Trophoblast cell (in vitro differentiated cells and primary cell): Measurements from ENCODE around the gene SYT6. TPM values are rescaled to one million over a fixed set of nuclear protein-coding genes. Genes with fewer than 3 reads are reported as not detected.
A peak's percentile ranks its signal among the peaks of the same experiment; 100 is the strongest.

Experiments used
- DNase-seq, 2 donors: peaks; one replicate each; pipeline ENCODE4 v3.0.0-alpha.2; 2016
- H2AFZ ChIP-seq: 2 replicates; pipeline ENCODE4 v1.6.1; 2013; ENCODE audit warnings: low read length, moderate library complexity, mild to moderate bottlenecking; ENCODE audit not compliant: insufficient read depth, poor library complexity
- H2AK5ac ChIP-seq: 2 replicates; pipeline ENCODE4 v1.6.1; 2013; ENCODE audit warnings: mild to moderate bottlenecking, low read length
- H2BK120ac ChIP-seq: 2 replicates; pipeline ENCODE4 v1.6.1; 2013; ENCODE audit warnings: low read length, mild to moderate bottlenecking, moderate library complexity; ENCODE audit not compliant: insufficient read depth, poor library complexity
- H2BK12ac ChIP-seq: 2 replicates; pipeline ENCODE4 v1.6.1; 2013; ENCODE audit warnings: mild to moderate bottlenecking, low read length, moderate library complexity
- H2BK5ac ChIP-seq: 2 replicates; pipeline ENCODE4 v1.6.1; 2013; ENCODE audit warnings: low read length, low read depth, moderate library complexity, mild to moderate bottlenecking; ENCODE audit not compliant: poor library complexity
- H3K14ac ChIP-seq: 2 replicates; pipeline ENCODE4 v1.6.1; 2013; ENCODE audit warnings: mild to moderate bottlenecking, low read length
- H3K18ac ChIP-seq: 2 replicates; pipeline ENCODE4 v1.6.1; 2013; ENCODE audit warnings: mild to moderate bottlenecking, low read length
- H3K23ac ChIP-seq: 2 replicates; pipeline ENCODE4 v1.6.1; 2013; ENCODE audit warnings: low read length
- H3K27ac ChIP-seq: 2 replicates; pipeline ENCODE4 v1.5.1; 2013; ENCODE audit warnings: low read depth, mild to moderate bottlenecking, inconsistent platforms, low read length, moderate library complexity
- H3K27me3 ChIP-seq: 2 replicates; pipeline ENCODE4 v1.6.1; 2013; ENCODE audit warnings: inconsistent platforms, mild to moderate bottlenecking, low read length, moderate library complexity; ENCODE audit not compliant: insufficient read depth
- H3K36me3 ChIP-seq, 2 experiments: 1 replicate in 1 of 2; 2 replicates in 1 of 2; pipeline ENCODE4 v1.6.1; 2013; ENCODE audit warnings: low read length in 2 of 2, mild to moderate bottlenecking in 2 of 2, moderate library complexity in 1 of 2; ENCODE audit not compliant: insufficient read depth in 2 of 2, control insufficient read depth in 1 of 2
- H3K4ac ChIP-seq: 2 replicates; pipeline ENCODE4 v1.6.1; 2013; ENCODE audit warnings: low read depth, mild to moderate bottlenecking, low read length, moderate library complexity
- H3K4me1 ChIP-seq, 2 experiments: 1 replicate in 1 of 2; 2 replicates in 1 of 2; pipeline ENCODE4 v1.6.1; 2013; ENCODE audit warnings: low read length in 2 of 2, mild to moderate bottlenecking in 2 of 2, moderate library complexity in 1 of 2; ENCODE audit not compliant: insufficient read depth in 2 of 2, control insufficient read depth in 1 of 2
- H3K4me2 ChIP-seq: 2 replicates; pipeline ENCODE4 v1.6.1; 2013; ENCODE audit warnings: inconsistent platforms, mild to moderate bottlenecking, low read length, moderate library complexity
- H3K4me3 ChIP-seq: 2 replicates; pipeline ENCODE4 v1.5.1; 2013; ENCODE audit warnings: mild to moderate bottlenecking, low read depth, low read length, inconsistent platforms
- H3K79me1 ChIP-seq: one replicate; pipeline ENCODE4 v1.6.1; 2013; ENCODE audit warnings: low read length
- H3K79me2 ChIP-seq: 2 replicates; pipeline ENCODE4 v1.6.1; 2013; ENCODE audit warnings: low read length, mild to moderate bottlenecking; ENCODE audit not compliant: control insufficient read depth, insufficient read depth, poor library complexity
- H3K9ac ChIP-seq: 2 replicates; pipeline ENCODE4 v1.6.1; 2013; ENCODE audit warnings: mild to moderate bottlenecking, low read length
- H3K9me3 ChIP-seq: 2 replicates; pipeline ENCODE4 v1.6.1; 2013; ENCODE audit warnings: low read depth, mild to moderate bottlenecking, control low read depth, inconsistent platforms, low read length; ENCODE audit not compliant: insufficient read depth
- H4K12ac ChIP-seq: 2 replicates; pipeline ENCODE4 v1.6.1; 2013; ENCODE audit warnings: low read depth, mild to moderate bottlenecking, low read length, moderate library complexity
- H4K8ac ChIP-seq: 2 replicates; pipeline ENCODE4 v1.6.1; 2013; ENCODE audit warnings: low read depth, mild to moderate bottlenecking, low read length, moderate library complexity
- H4K91ac ChIP-seq: one replicate; pipeline ENCODE4 v1.6.1; 2013; ENCODE audit warnings: low read depth, mild to moderate bottlenecking, low read length, moderate library complexity
- WGBS: extraction: QIAGEN DNeasy Blood & Tissue Kit; methylation state at CpG from one replicate; pipeline ENCODE4 v1.1.7; 2013; ENCODE audit warnings: missing lambda C conversion rate; ENCODE audit not compliant: insufficient read length, insufficient coverage; ENCODE audit errors: extremely low coverage; 5-methylcytosine and 5-hydroxymethylcytosine counted together
- polyA plus RNA-seq: library from polyadenylated mRNA; stranded (reverse); fragments of 200-250 nt; gene quantifications from 2 replicates; pipeline ENCODE4 v1.2.3, GENCODE V29; 2013

The SYT6 gene, protein sequence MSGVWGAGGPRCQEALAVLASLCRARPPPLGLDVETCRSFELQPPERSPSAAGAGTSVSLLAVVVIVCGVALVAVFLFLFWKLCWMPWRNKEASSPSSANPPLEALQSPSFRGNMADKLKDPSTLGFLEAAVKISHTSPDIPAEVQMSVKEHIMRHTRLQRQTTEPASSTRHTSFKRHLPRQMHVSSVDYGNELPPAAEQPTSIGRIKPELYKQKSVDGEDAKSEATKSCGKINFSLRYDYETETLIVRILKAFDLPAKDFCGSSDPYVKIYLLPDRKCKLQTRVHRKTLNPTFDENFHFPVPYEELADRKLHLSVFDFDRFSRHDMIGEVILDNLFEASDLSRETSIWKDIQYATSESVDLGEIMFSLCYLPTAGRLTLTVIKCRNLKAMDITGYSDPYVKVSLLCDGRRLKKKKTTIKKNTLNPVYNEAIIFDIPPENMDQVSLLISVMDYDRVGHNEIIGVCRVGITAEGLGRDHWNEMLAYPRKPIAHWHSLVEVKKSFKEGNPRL
- 0.60 and 0.76 TPM in 2 replicates for polyA plus RNA-seq

DNA sequence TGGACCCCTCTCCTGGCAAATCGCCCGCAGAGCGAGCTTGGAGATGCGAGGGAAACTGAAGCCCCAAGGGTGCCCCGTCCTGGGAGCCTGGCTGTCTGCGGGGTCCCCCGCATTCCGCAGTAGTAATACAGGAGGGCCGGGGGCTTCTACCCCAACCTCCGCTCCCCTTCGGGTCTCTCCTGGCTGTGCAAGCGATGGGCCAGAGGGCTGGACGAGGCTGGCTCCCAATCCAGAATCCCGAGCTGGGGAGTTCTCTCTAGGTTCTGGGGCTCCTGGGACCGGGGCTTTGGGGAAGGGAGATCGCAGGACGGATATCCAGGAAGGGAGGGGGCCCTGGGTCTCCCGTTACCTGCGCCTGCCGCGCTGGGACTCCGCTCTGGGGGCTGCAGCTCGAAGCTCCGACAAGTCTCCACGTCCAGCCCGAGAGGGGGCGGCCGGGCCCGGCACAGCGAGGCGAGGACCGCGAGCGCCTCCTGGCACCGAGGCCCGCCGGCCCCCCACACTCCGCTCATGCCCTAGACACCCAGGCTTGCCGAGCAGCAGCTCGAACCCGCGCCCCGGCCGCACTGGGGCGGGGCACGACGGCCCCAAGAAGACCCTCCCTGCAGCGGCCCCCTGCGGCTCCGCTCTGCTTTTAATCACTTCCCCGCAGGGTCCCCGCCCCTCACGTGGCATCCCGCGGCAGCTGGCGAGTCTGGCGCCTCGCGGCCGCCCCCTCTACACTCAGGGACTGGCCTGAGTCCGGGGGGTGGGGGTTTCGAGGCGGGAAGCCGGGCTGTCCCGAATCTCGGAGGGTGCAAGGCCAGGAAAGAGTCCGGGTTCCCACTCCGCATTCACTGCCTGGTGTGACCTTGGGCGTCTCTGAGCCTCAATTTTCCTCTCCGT lies at the start of gene SYT6:
TSS of gene SYT6 (minus strand) at position 609 of the 885 bp plus-strand sequence. CDS start at position 512, 97 bp downstream.
- no peak within 1 kb of the TSS for H2BK12ac ChIP-seq
- WGBS, result no CpG with 5 or more reads among the region's 70 CpGs
- peaks cover 7 to 8% of the 10 kb centered on the region in 2 experiments for H3K4me1 ChIP-seq
- H3K27me3 ChIP-seq, result peaks cover 35% of the 10 kb centered on the region
- H3K14ac ChIP-seq, result no peak within 1 kb of the TSS
- no peak within 1 kb of the TSS for H2BK120ac ChIP-seq
- no peak within 1 kb of the TSS for H4K8ac ChIP-seq
- H2AFZ ChIP-seq, result no peak within 1 kb of the TSS
- no peaks in the 10 kb centered on the region for H3K79me1 ChIP-seq
- no peak within 1 kb of the TSS for H4K12ac ChIP-seq
- H2BK5ac ChIP-seq, result no peak within 1 kb of the TSS
- H4K91ac ChIP-seq, result no peak within 1 kb of the TSS
- H3K4ac ChIP-seq, result no peak within 1 kb of the TSS
- H3K4me3 ChIP-seq, result peak within 1 kb of the TSS; percentile 65
- no peaks in the 10 kb centered on the region for H3K79me2 ChIP-seq
- no peak within 1 kb of the TSS for H2AK5ac ChIP-seq
- H3K9ac ChIP-seq, result no peak within 1 kb of the TSS
- H3K4me2 ChIP-seq, result peak within 1 kb of the TSS; percentile 92
- H3K18ac ChIP-seq, result no peak within 1 kb of the TSS
- no peak within 1 kb of the TSS for H3K27ac ChIP-seq
- H3K9me3 ChIP-seq, result peaks cover 5% of the 10 kb centered on the region
- no peak within 1 kb of the TSS for H3K23ac ChIP-seq
- H3K36me3 ChIP-seq, result no peaks in the 10 kb centered on the region
- DNase-seq, result no peak

DNA sequence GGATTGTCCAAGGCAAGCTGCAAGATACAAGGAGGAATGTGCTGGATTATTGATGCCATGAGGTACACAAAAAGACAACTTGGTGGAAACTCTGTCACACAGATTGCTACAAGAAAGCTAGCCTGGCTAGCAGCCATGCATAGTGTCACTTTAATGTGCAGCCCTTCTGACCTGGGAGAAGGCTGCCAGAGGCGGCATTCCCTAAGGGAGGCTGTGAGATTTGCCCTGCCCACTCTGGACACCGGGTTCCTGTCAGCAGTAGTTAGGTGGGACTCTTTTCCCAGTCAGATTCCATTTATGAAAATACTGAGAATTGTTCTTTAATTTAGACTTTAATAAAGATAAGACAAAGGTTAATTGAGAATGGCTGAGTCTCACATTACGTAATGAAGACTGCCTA lies 47.8 kb upstream of the SYT6 start:
- Histone ChIP-seq H3K9ac (no peak overlapping the region), H3K4me3 (no peak overlapping the region)

DNA sequence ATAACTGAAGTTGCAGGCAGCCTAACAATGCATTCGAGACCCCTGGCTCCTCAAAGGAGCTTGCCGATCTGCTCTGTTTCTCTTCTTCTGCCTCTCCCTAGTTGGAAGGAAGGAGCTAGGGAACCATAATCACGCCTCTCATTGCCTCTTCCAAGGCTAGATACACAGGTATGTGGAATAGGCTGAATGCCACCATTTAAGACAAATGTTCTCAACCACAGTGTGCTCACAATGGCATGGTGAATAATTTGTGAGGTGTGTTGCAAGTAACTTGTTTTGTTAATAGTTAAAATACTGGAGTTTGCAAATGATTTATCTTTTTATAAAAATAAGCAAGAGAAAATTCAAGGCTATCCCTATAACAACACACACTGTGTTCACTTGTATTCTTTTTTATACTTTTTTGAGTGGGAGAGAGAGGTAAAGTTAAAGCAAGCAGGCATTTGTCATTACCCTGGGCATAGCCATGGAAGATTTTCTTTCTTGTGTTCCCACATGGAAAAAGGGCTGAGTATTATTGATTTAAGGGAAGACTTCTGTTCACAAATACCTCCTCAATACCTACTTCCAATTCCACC lies 45.4 kb upstream of the SYT6 start:
- no peak overlapping the region for H2BK120ac ChIP-seq
- no peak overlapping the region for H2AK5ac ChIP-seq
- H2AFZ ChIP-seq, result no peak overlapping the region
- no peak overlapping the region for H4K12ac ChIP-seq
- H4K8ac ChIP-seq, result no peak overlapping the region
- H3K36me3 ChIP-seq, result no peaks in the 10 kb centered on the region
- H3K4me1 ChIP-seq, result no peaks in the 10 kb centered on the region
- H2BK5ac ChIP-seq, result no peak overlapping the region
- H4K91ac ChIP-seq, result no peak overlapping the region
- no CpG with 5 or more reads among the region's 3 CpGs for WGBS
- H3K79me1 ChIP-seq, result no peaks in the 10 kb centered on the region
- H3K9ac ChIP-seq, result no peak overlapping the region
- DNase-seq, result no peak
- H3K23ac ChIP-seq, result no peak overlapping the region
- no peak overlapping the region for H3K4ac ChIP-seq
- no peak overlapping the region for H3K14ac ChIP-seq
- H2BK12ac ChIP-seq, result no peak overlapping the region
- H3K18ac ChIP-seq, result no peak overlapping the region
- no peak overlapping the region for H3K4me2 ChIP-seq
- H3K79me2 ChIP-seq, result no peaks in the 10 kb centered on the region
- H3K27me3 ChIP-seq, result no peaks in the 10 kb centered on the region
- no peak overlapping the region for H3K4me3 ChIP-seq
- no peak overlapping the region for H3K27ac ChIP-seq
- H3K9me3 ChIP-seq, result no peaks in the 10 kb centered on the region

More for the DNA sequence above, 47.8 kb upstream of the SYT6 start:
- no peak overlapping the region for H2BK120ac ChIP-seq
- DNase-seq, result no peak
- H3K18ac ChIP-seq, result no peak overlapping the region
- H3K27ac ChIP-seq, result no peak overlapping the region
- H3K23ac ChIP-seq, result no peak overlapping the region
- no peak overlapping the region for H2AFZ ChIP-seq
- H3K36me3 ChIP-seq, result no peaks in the 10 kb centered on the region
- H4K12ac ChIP-seq, result no peak overlapping the region
- H4K8ac ChIP-seq, result no peak overlapping the region
- no peak overlapping the region for H3K14ac ChIP-seq
- no peaks in the 10 kb centered on the region for H3K79me1 ChIP-seq
- no CpG with 5 or more reads among the region's 3 CpGs for WGBS
- no peaks in the 10 kb centered on the region for H3K27me3 ChIP-seq
- H2BK5ac ChIP-seq, result no peak overlapping the region
- H4K91ac ChIP-seq, result no peak overlapping the region
- H3K4me2 ChIP-seq, result no peak overlapping the region
- no peak overlapping the region for H3K4ac ChIP-seq
- H2BK12ac ChIP-seq, result no peak overlapping the region
- no peaks in the 10 kb centered on the region for H3K79me2 ChIP-seq
- no peaks in the 10 kb centered on the region for H3K4me1 ChIP-seq
- no peak overlapping the region for H2AK5ac ChIP-seq
- H3K9me3 ChIP-seq, result no peaks in the 10 kb centered on the region
